Activated CD4-positive, CD25-positive, alpha-beta regulatory T cell treated with anti-CD3 and anti-CD28 coated beads, Interleukin-2, amount 50 U/mL, for 16 hours (primary cell): Measurements from ENCODE around the gene C3orf49.

Source experiments
- DNase-seq: peaks from one replicate; pipeline ENCODE4 v3.0.0-alpha.2; 2020; ENCODE audit warnings: low read depth, low spot score

The C3orf49 gene

DNA sequence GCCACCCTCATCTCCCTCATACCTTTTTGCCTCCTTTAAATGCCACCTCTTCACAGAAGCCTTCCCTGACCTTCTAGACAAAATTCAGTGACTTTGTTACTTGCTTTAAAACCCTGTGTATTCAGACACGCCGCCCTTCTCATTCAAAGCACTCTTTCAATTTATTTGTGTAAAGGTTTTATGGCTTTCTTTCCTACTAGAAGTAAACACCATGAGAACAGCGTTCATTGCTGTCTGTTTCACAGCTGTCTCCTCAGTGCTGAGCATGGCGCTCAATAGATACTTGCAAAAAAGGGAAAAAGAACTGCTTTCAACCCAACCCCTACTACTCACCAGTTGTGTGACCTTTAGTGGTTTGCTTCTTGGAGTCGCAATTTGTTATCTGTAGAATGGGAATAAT lies 61.6 kb downstream of the C3orf49 start:
- no peak for DNase-seq

- DNase-seq: no peak
Measured at GRCh38 chr3:63886858-63887257, 67.8 kb downstream of the C3orf49 start.

DNA sequence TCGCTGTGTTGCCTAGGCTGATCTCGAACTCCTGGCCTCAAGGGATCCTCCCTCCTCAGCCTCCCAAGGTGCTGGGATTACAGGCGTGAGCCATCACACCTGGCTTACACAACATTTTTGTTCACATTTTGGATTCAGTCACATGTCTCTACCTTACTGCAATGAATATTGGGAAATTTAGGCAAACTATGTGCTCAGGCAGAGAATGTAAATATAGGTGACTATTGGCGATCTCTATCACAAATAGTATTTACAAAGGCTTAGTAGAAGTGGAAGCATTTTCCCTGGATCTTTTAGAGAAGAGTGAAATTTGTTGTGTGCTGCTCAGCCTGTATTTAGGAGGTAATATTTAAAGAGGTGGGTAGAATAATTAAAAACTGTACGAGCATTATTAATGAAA lies 72.4 kb downstream of the C3orf49 start:
- no peak for DNase-seq

DNA sequence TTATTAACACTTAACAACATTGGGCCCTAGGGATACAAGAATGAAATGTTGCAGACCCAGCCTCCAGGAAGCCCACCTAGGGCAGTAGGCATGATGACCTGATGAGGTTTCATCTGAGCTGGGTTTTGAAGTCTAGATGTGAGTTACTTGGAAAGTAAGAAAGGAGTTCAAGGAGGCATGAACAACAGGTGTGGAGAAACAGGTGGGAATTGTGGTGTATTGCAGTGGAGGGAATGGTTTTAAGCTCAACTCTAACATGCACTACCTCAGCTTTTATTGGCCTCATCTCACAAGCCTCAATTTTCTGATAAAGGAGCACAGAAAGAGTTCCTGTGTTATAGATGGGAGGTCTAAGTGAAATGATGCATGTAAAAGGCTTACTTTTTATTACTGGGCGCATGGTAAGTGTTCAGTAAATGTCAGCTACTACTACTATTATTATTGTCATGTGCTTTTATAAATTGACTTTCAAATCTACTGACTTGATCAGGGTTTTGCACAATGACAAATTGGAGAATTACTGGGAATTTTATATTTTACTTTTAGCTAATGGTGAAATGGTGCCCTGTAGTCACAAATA lies 73.8 kb downstream of the C3orf49 start:
- no peak for DNase-seq

GRCh38 chr3:63895422-63896189 lies 76.5 kb downstream of the C3orf49 start:
- no peak for DNase-seq

- DNase-seq: no peak
Measured at GRCh38 chr3:63896332-63897030, 77.4 kb downstream of the C3orf49 start.
